Measurements from ENCODE around the gene KIAA1217.
"Not testable (repeated sequence)": the region's sequence is repeated elsewhere in the genome, so short reads cannot be mapped to it uniquely, and the experiment has no call there.

Gene KIAA1217

GRCh38 chr10:24315211-24315610, 106.3 kb downstream of the KIAA1217 start:
- FAIRE-seq, result no peak
- TF ChIP-seq POLR2A (IDR thresholded peaks at IDR 0.05; ENCODE audit: low read depth, low read length) (no peak), SPI1 (IDR thresholded peaks at IDR 0.05; ENCODE audit: low read depth, low read length) (no peak), POLR2AphosphoS5 (IDR thresholded peaks at IDR 0.05; ENCODE audit: low read depth, low read length) (no peak), POU2F2 (IDR thresholded peaks at IDR 0.05; ENCODE audit: low read depth, low read length) (no peak), TAF1 (IDR thresholded peaks at IDR 0.05; ENCODE audit: low read depth, low read length) (no peak), PAX5 (IDR thresholded peaks at IDR 0.05; ENCODE audit: insufficient read depth, low read length, severe bottlenecking) (no peak)
- DNase-seq (ENCODE audit: insufficient read length, low spot score), result no peak

GRCh38 chr10:24318517-24318916, 109.6 kb downstream of the KIAA1217 start:
- TF ChIP-seq POLR2A (IDR thresholded peaks at IDR 0.05; ENCODE audit: low read depth, low read length), result no peak
- no peak for TF ChIP-seq TAF1 (IDR thresholded peaks at IDR 0.05; ENCODE audit: low read depth, low read length)
- no peak for TF ChIP-seq SPI1 (IDR thresholded peaks at IDR 0.05; ENCODE audit: low read depth, low read length)
- TF ChIP-seq PAX5 (IDR thresholded peaks at IDR 0.05; ENCODE audit: insufficient read depth, low read length, severe bottlenecking), result no peak
- TF ChIP-seq POU2F2 (IDR thresholded peaks at IDR 0.05; ENCODE audit: low read depth, low read length), result no peak
- TF ChIP-seq POLR2AphosphoS5 (IDR thresholded peaks at IDR 0.05; ENCODE audit: low read depth, low read length), result no peak
- DNase-seq (ENCODE audit: insufficient read length, low spot score), result no peak
- FAIRE-seq, result no peak

DNA sequence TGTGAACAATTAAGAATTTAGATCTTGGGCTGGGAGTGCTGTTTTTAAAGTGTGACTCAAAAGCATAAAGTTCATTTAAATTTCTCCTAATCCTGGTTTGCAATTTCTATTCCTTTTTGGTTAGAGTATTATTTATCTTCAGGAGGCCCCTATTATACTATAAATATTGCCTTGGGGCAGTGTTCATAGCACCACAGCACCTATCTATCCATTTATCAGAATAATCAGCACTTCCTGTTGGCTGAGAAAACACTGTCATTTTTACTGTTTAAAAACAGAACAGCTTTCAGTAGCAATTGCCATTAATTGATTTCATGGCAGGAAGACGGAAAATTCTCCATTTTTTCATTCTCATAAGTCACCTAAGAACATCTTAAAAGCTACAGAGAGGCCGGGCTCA, 111.4 kb downstream of the KIAA1217 start:
- DNase-seq (ENCODE audit: insufficient read length, low spot score), result no peak
- FAIRE-seq, result no peak
- TF ChIP-seq POLR2A (IDR thresholded peaks at IDR 0.05; ENCODE audit: low read depth, low read length) (no peak), PAX5 (IDR thresholded peaks at IDR 0.05; ENCODE audit: insufficient read depth, low read length, severe bottlenecking) (no peak), POLR2AphosphoS5 (IDR thresholded peaks at IDR 0.05; ENCODE audit: low read depth, low read length) (no peak), TAF1 (IDR thresholded peaks at IDR 0.05; ENCODE audit: low read depth, low read length) (no peak), SPI1 (IDR thresholded peaks at IDR 0.05; ENCODE audit: low read depth, low read length) (no peak), POU2F2 (IDR thresholded peaks at IDR 0.05; ENCODE audit: low read depth, low read length) (no peak)

GRCh38 chr10:24324651-24325050, 115.7 kb downstream of the KIAA1217 start:
- FAIRE-seq (no peak), DNase-seq (ENCODE audit: insufficient read length, low spot score) (no peak)
- TF ChIP-seq PAX5 (IDR thresholded peaks at IDR 0.05; ENCODE audit: insufficient read depth, low read length, severe bottlenecking) (no peak), POLR2A (IDR thresholded peaks at IDR 0.05; ENCODE audit: low read depth, low read length) (no peak), POLR2AphosphoS5 (IDR thresholded peaks at IDR 0.05; ENCODE audit: low read depth, low read length) (no peak), TAF1 (IDR thresholded peaks at IDR 0.05; ENCODE audit: low read depth, low read length) (no peak), POU2F2 (IDR thresholded peaks at IDR 0.05; ENCODE audit: low read depth, low read length) (no peak)

DNA sequence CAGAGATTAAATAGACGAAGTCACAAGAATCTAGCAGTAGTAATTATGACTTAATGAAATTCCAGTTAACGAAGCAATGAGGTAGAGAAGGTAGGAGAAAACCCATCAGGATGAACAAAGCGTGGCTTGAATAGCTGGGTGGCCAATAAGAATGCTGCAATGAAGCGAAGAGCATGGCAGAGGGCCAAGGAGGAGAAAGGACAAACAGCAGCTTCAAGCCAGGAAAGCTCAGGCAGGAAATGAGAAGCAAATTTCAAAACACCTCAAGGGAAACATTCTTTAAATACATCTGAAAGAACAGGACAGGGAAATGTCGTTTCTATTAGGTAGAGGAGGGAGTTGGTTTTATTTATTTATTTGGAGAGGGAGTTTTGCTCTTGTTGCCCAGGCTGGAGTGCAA, 122.5 kb downstream of the KIAA1217 start:
- FAIRE-seq, result no peak
- no peak for DNase-seq (ENCODE audit: insufficient read length, low spot score)
- TF ChIP-seq POLR2A (IDR thresholded peaks at IDR 0.05; ENCODE audit: low read depth, low read length), result no peak
- TF ChIP-seq PAX5 (IDR thresholded peaks at IDR 0.05; ENCODE audit: insufficient read depth, low read length, severe bottlenecking), result no peak
- no peak for TF ChIP-seq TAF1 (IDR thresholded peaks at IDR 0.05; ENCODE audit: low read depth, low read length)
- TF ChIP-seq SPI1 (IDR thresholded peaks at IDR 0.05; ENCODE audit: low read depth, low read length), result no peak
- TF ChIP-seq POLR2AphosphoS5 (IDR thresholded peaks at IDR 0.05; ENCODE audit: low read depth, low read length), result no peak
- no peak for TF ChIP-seq POU2F2 (IDR thresholded peaks at IDR 0.05; ENCODE audit: low read depth, low read length)

- FAIRE-seq (no peak), DNase-seq (ENCODE audit: insufficient read length, low spot score) (no peak)
- TF ChIP-seq TAF1 (IDR thresholded peaks at IDR 0.05; ENCODE audit: low read depth, low read length) (no peak), POLR2AphosphoS5 (IDR thresholded peaks at IDR 0.05; ENCODE audit: low read depth, low read length) (no peak), PAX5 (IDR thresholded peaks at IDR 0.05; ENCODE audit: insufficient read depth, low read length, severe bottlenecking) (no peak), POLR2A (IDR thresholded peaks at IDR 0.05; ENCODE audit: low read depth, low read length) (no peak), POU2F2 (IDR thresholded peaks at IDR 0.05; ENCODE audit: low read depth, low read length) (no peak), SPI1 (IDR thresholded peaks at IDR 0.05; ENCODE audit: low read depth, low read length) (no peak)
These were observed 124.8 kb downstream of the KIAA1217 start for GRCh38 chr10:24333736-24334135.

- DNase-seq (ENCODE audit: insufficient read length, low spot score) (no peak), FAIRE-seq (no peak)
- TF ChIP-seq POLR2AphosphoS5 (IDR thresholded peaks at IDR 0.05; ENCODE audit: low read depth, low read length), result no peak
- TF ChIP-seq PAX5 (IDR thresholded peaks at IDR 0.05; ENCODE audit: insufficient read depth, low read length, severe bottlenecking), result no peak
- TF ChIP-seq TAF1 (IDR thresholded peaks at IDR 0.05; ENCODE audit: low read depth, low read length), result no peak
- TF ChIP-seq POLR2A (IDR thresholded peaks at IDR 0.05; ENCODE audit: low read depth, low read length), result no peak
- TF ChIP-seq SPI1 (IDR thresholded peaks at IDR 0.05; ENCODE audit: low read depth, low read length), result no peak
- TF ChIP-seq POU2F2 (IDR thresholded peaks at IDR 0.05; ENCODE audit: low read depth, low read length), result no peak
These were observed 125.5 kb downstream of the KIAA1217 start for GRCh38 chr10:24334279-24334939.

DNA sequence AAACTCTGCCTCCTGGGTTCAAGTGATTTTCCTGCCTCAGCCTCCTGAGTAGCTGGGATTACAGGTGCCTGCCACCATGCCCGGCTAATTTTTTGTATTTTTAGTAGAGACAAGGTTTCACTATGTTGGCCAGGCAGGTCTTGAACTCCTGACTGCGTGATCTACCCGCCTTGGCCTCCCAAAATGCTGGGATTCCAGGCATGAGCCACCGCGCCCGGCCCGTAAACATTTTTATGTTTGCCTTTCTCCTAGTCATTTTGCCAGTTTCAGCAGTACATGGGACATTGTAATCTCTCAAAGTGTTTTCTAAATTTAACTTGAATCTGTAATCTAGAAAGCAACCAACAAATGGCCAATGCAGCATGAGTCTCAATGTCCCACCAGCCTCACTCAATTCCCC, 128.8 kb downstream of the KIAA1217 start:
- not testable (repeated sequence) for DNase-seq (ENCODE audit: insufficient read length, low spot score); FAIRE-seq

DNA sequence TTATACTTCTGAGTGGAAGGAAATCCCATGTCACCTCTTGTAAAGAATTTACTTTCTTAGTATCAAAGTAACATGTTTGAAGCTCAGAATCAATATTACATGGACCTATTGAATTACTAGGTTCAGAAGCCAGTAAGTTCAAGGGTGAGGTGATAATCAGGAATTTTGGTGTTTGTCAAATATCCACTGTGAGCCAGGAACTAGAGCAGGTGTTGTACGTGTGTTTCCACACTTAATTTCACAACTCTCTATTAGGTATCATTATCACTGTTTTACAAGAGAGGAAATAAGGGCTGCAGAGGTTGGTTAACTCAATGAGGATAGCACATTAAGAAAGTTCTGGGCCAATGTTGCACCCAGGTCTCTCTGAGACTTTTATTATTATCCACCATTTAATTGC, 130.4 kb downstream of the KIAA1217 start:
- TF ChIP-seq PAX5 (IDR thresholded peaks at IDR 0.05; ENCODE audit: insufficient read depth, low read length, severe bottlenecking) (no peak), POLR2A (IDR thresholded peaks at IDR 0.05; ENCODE audit: low read depth, low read length) (no peak), POU2F2 (IDR thresholded peaks at IDR 0.05; ENCODE audit: low read depth, low read length) (no peak), TAF1 (IDR thresholded peaks at IDR 0.05; ENCODE audit: low read depth, low read length) (no peak), POLR2AphosphoS5 (IDR thresholded peaks at IDR 0.05; ENCODE audit: low read depth, low read length) (no peak), SPI1 (IDR thresholded peaks at IDR 0.05; ENCODE audit: low read depth, low read length) (no peak)
- FAIRE-seq, result no peak
- DNase-seq (ENCODE audit: insufficient read length, low spot score), result no peak

GRCh38 chr10:24340446-24340845, 131.5 kb downstream of the KIAA1217 start:
- no peak for DNase-seq (ENCODE audit: insufficient read length, low spot score)
- no peak for TF ChIP-seq SPI1 (IDR thresholded peaks at IDR 0.05; ENCODE audit: low read depth, low read length)
- no peak for TF ChIP-seq TAF1 (IDR thresholded peaks at IDR 0.05; ENCODE audit: low read depth, low read length)
- TF ChIP-seq POU2F2 (IDR thresholded peaks at IDR 0.05; ENCODE audit: low read depth, low read length), result no peak
- TF ChIP-seq POLR2AphosphoS5 (IDR thresholded peaks at IDR 0.05; ENCODE audit: low read depth, low read length), result no peak
- TF ChIP-seq PAX5 (IDR thresholded peaks at IDR 0.05; ENCODE audit: insufficient read depth, low read length, severe bottlenecking), result no peak
- no peak for TF ChIP-seq POLR2A (IDR thresholded peaks at IDR 0.05; ENCODE audit: low read depth, low read length)
- no peak for FAIRE-seq

Measured in GM12891 (cell line).